H9 (cell line): ENCODE measurements around the gene SEC23A. TPM values are rescaled to one million over a fixed set of nuclear protein-coding genes. Genes with fewer than 3 reads are reported as not detected.
A peak's percentile ranks its signal among the peaks of the same experiment; 100 is the strongest.

Experiments
- DNase-seq: peaks from one replicate; pipeline ENCODE4 v3.0.0-alpha.2; 2017
- H2AFZ ChIP-seq: one replicate; pipeline ENCODE4 v1.6.1; 2013; ENCODE audit warnings: mild to moderate bottlenecking, low read length, control low read depth, moderate library complexity
- H2AK5ac ChIP-seq: 2 replicates; pipeline ENCODE4 v1.6.1; 2013; ENCODE audit warnings: low read length, control low read depth, mixed read lengths; ENCODE audit not compliant: insufficient read length
- H2BK120ac ChIP-seq: one replicate; pipeline ENCODE4 v1.6.1; 2013; ENCODE audit warnings: low read depth, mild to moderate bottlenecking, low read length, control low read depth, inconsistent platforms; ENCODE audit not compliant: poor library complexity, severe bottlenecking
- H2BK12ac ChIP-seq: 2 replicates; pipeline ENCODE4 v1.6.1; 2013; ENCODE audit warnings: low read length, control low read depth, mixed read lengths, low read depth; ENCODE audit not compliant: insufficient read length
- H2BK15ac ChIP-seq: 2 replicates; pipeline ENCODE4 v1.6.1; 2013; ENCODE audit warnings: low read depth, low read length, control low read depth
- H2BK20ac ChIP-seq: one replicate; pipeline ENCODE4 v1.6.1; 2013; ENCODE audit warnings: low read depth, mild to moderate bottlenecking, low read length, control low read depth, inconsistent platforms; ENCODE audit not compliant: poor library complexity, severe bottlenecking
- H2BK5ac ChIP-seq: 2 replicates; pipeline ENCODE4 v1.6.1; 2013; ENCODE audit warnings: low read length, control low read depth, mixed read lengths; ENCODE audit not compliant: insufficient read length
- H3K14ac ChIP-seq: 2 replicates; pipeline ENCODE4 v1.6.1; 2013; ENCODE audit warnings: low read length, control low read depth; ENCODE audit not compliant: insufficient read depth
- H3K18ac ChIP-seq: 2 replicates; pipeline ENCODE4 v1.6.1; 2013; ENCODE audit warnings: low read depth, mild to moderate bottlenecking, mixed read lengths, low read length, control low read depth; ENCODE audit not compliant: insufficient read length
- H3K23ac ChIP-seq: 2 replicates; pipeline ENCODE4 v1.6.1; 2013; ENCODE audit warnings: low read length, control low read depth, mixed read lengths, low read depth; ENCODE audit not compliant: insufficient read length
- H3K23me2 ChIP-seq: 2 replicates; pipeline ENCODE4 v1.6.1; 2013; ENCODE audit warnings: low read depth, mild to moderate bottlenecking, mixed read lengths, low read length, control low read depth; ENCODE audit not compliant: insufficient read length, poor library complexity, severe bottlenecking
- H3K27ac ChIP-seq: 2 replicates; pipeline ENCODE4 v1.5.1; 2013; ENCODE audit warnings: low read length, control low read depth, mixed read lengths, low read depth; ENCODE audit not compliant: insufficient read length
- H3K27me3 ChIP-seq: 2 replicates; pipeline ENCODE4 v1.6.1; 2013; ENCODE audit warnings: low read length, control low read depth, inconsistent platforms; ENCODE audit not compliant: insufficient read depth
- H3K4ac ChIP-seq: 2 replicates; pipeline ENCODE4 v1.6.1; 2013; ENCODE audit warnings: low read depth, mild to moderate bottlenecking, control low read depth, inconsistent platforms, low read length, moderate library complexity
- H3K4me1 ChIP-seq: 2 replicates; pipeline ENCODE4 v1.6.1; 2013; ENCODE audit warnings: low read length, control low read depth, inconsistent platforms; ENCODE audit not compliant: insufficient read depth
- H3K4me2 ChIP-seq: 2 replicates; pipeline ENCODE4 v1.6.1; 2013; ENCODE audit warnings: low read length, control low read depth, mixed read lengths; ENCODE audit not compliant: insufficient read length, insufficient read depth
- H3K56ac ChIP-seq: 2 replicates; pipeline ENCODE4 v1.6.1; 2013; ENCODE audit warnings: low read depth, mild to moderate bottlenecking, mixed read lengths, low read length, control low read depth; ENCODE audit not compliant: insufficient read length
- H3K79me1 ChIP-seq: 2 replicates; pipeline ENCODE4 v1.6.1; 2013; ENCODE audit warnings: low read depth, mild to moderate bottlenecking, moderate library complexity, low read length, control low read depth, inconsistent platforms; ENCODE audit not compliant: insufficient read depth, poor library complexity, severe bottlenecking
- H3K79me2 ChIP-seq: 2 replicates; pipeline ENCODE4 v1.6.1; 2013; ENCODE audit warnings: low read length, control low read depth, inconsistent platforms; ENCODE audit not compliant: insufficient read depth
- H3K9ac ChIP-seq: 2 replicates; pipeline ENCODE4 v1.6.1; 2013; ENCODE audit warnings: low read length, control low read depth, mixed read lengths; ENCODE audit not compliant: insufficient read length; ENCODE audit errors: extremely low read depth
- H3K9me3 ChIP-seq: one replicate; pipeline ENCODE4 v1.6.1; 2013; ENCODE audit warnings: low read depth, low read length, inconsistent platforms; ENCODE audit not compliant: control insufficient read depth
- H3T11ph ChIP-seq: one replicate; pipeline ENCODE4 v1.6.1; 2013; ENCODE audit warnings: mild to moderate bottlenecking, low read length, control low read depth, inconsistent platforms
- H4K20me1 ChIP-seq: one replicate; pipeline ENCODE4 v1.6.1; 2013; ENCODE audit not compliant: control insufficient read depth, insufficient read length, insufficient read depth
- H4K5ac ChIP-seq: 2 replicates; pipeline ENCODE4 v1.6.1; 2013; ENCODE audit warnings: low read depth, mild to moderate bottlenecking, mixed read lengths, low read length, control low read depth; ENCODE audit not compliant: insufficient read length
- H4K8ac ChIP-seq: replicated peaks from 2 replicates; pipeline ENCODE4 v1.6.1; 2013; ENCODE audit warnings: low read length, control low read depth, mixed read lengths, low read depth; ENCODE audit not compliant: insufficient read length
- H4K91ac ChIP-seq: 2 replicates; pipeline ENCODE4 v1.6.1; 2013; ENCODE audit warnings: low read depth, mild to moderate bottlenecking, moderate library complexity, mixed read lengths, low read length, control low read depth; ENCODE audit not compliant: insufficient read length
- H3K27ac Mint-ChIP-seq, 3 experiments: 2 replicates in 2 of 3; 3 replicates in 1 of 3; pipeline ENCODE4 v1.8.0; 2020 to 2021; ENCODE audit warnings: mixed read lengths in 3 of 3, mild to moderate bottlenecking in 1 of 3, moderate library complexity in 1 of 3
- H3K27me3 Mint-ChIP-seq: 2 replicates; pipeline ENCODE4 v1.8.0; 2021; ENCODE audit warnings: low read depth, mild to moderate bottlenecking, moderate library complexity, mixed read lengths
- H3K36me3 Mint-ChIP-seq, 3 experiments: 2 replicates in 2 of 3; 3 replicates in 1 of 3; pipeline ENCODE4 v1.8.0; 2020 to 2021; ENCODE audit warnings: low read depth in 3 of 3, mixed read lengths in 3 of 3; ENCODE audit not compliant: insufficient read depth in 1 of 3
- H3K4me1 Mint-ChIP-seq, 2 experiments: 2 replicates each; pipeline ENCODE4 v1.8.0; 2020; ENCODE audit warnings: mixed read lengths in 2 of 2
- H3K4me3 Mint-ChIP-seq, 2 experiments: 2 replicates in 1 of 2; 3 replicates in 1 of 2; pipeline ENCODE4 v1.8.0; 2020 to 2021; ENCODE audit warnings: mild to moderate bottlenecking in 2 of 2, mixed read lengths in 2 of 2, moderate library complexity in 1 of 2
- H3K9me3 Mint-ChIP-seq, 2 experiments: 2 replicates in 1 of 2; 3 replicates in 1 of 2; pipeline ENCODE4 v1.8.0; 2020; ENCODE audit warnings: mild to moderate bottlenecking in 2 of 2, mixed read lengths in 2 of 2, moderate library complexity in 1 of 2
- CTCF ChIP-seq: fragments of 200-600 bp; sonication (generic); conservative IDR thresholded peaks from 3 replicates; pipeline ENCODE4 v1.8.0; 2021; ENCODE audit warnings: antibody characterized with exemption, mild to moderate bottlenecking
- WGBS: extraction: QIAGEN DNeasy Blood & Tissue Kit; methylation state at CpG from one replicate; pipeline ENCODE4 v1.1.7; 2013; ENCODE audit warnings: missing lambda C conversion rate, low lambda C conversion rate, mixed read lengths; ENCODE audit not compliant: insufficient read length; ENCODE audit errors: extremely low coverage; 5-methylcytosine and 5-hydroxymethylcytosine counted together
- total RNA-seq: library from RNA; stranded (reverse); gene quantifications from 2 replicates; pipeline ENCODE4 v1.2.1, GENCODE V29; 2021

Gene SEC23A
- total RNA-seq, 1 experiment from 2014 or later = 55.3 TPM

GRCh38 chr14:39097159-39097558 lies 5.9 kb downstream of the SEC23A start:
- peaks cover 3% of the 10 kb centered on the region; the same call in 1 of the 2 replicates for H3K79me2 ChIP-seq
- H3K27me3 ChIP-seq = no peaks in the 10 kb centered on the region
- H3K9ac ChIP-seq = no peak overlapping the region
- H4K5ac ChIP-seq = no peak overlapping the region
- no peak for TF ChIP-seq CTCF
- H4K91ac ChIP-seq = no peak overlapping the region
- peaks cover 21 to 28% of the 10 kb centered on the region in 2 experiments for H3K4me1 Mint-ChIP-seq
- H3K4ac ChIP-seq = no peak overlapping the region
- no peak overlapping the region for H2BK12ac ChIP-seq
- no peaks in the 10 kb centered on the region for H3K79me1 ChIP-seq
- H2BK120ac ChIP-seq = no peak overlapping the region
- no peaks in the 10 kb centered on the region for H3K23me2 ChIP-seq
- no peak for DNase-seq
- peaks cover 9 to 32% (median 30%) of the 10 kb centered on the region in 3 experiments; a peak in 6 of 7 replicates for H3K36me3 Mint-ChIP-seq
- no peak overlapping the region for H2BK5ac ChIP-seq
- no peak overlapping the region for H3K56ac ChIP-seq
- no peaks in the 10 kb centered on the region for H3K9me3 Mint-ChIP-seq
- H3K18ac ChIP-seq = no peak overlapping the region
- H2BK15ac ChIP-seq = no peak overlapping the region
- peak overlapping the region; percentile 45 for H3K4me2 ChIP-seq
- no peak overlapping the region for H2BK20ac ChIP-seq
- no peak overlapping the region for H3K14ac ChIP-seq
- no peak overlapping the region for H2AFZ ChIP-seq
- H3K4me3 Mint-ChIP-seq = no peak overlapping the region
- peaks cover 3% of the 10 kb centered on the region; the same call in 1 of the 2 replicates for H3K4me1 ChIP-seq
- H3K27me3 Mint-ChIP-seq = no peaks in the 10 kb centered on the region
- WGBS = no CpG with 5 or more reads among the region's 3 CpGs
- no peaks in the 10 kb centered on the region for H4K20me1 ChIP-seq
- no peak overlapping the region for H2AK5ac ChIP-seq
- no peak overlapping the region for H3K27ac ChIP-seq
- H3K27ac Mint-ChIP-seq = peak overlapping the region; percentile 4 to 93 (median 81); a peak in 6 of 7 replicates
- no peak overlapping the region for H4K8ac ChIP-seq
- no peak overlapping the region for H3T11ph ChIP-seq
- no peak overlapping the region for H3K23ac ChIP-seq
- H3K9me3 ChIP-seq = no peaks in the 10 kb centered on the region
